ENCODE results near the gene NDEL1. TPM values are rescaled to one million over a fixed set of nuclear protein-coding genes. Genes with fewer than 3 reads are reported as not detected.

NDEL1 gene
- 23.0 and 54.9 TPM in 2 replicates for total RNA-seq

GRCh38 chr17:8435245-8436168 is at the start of gene NDEL1:
Gene NDEL1 (plus strand): TSS chr17:8435884. CDS start chr17:8444272, 8,388 bp downstream.

GRCh38 chr17:8397636-8398035 is 38.0 kb upstream of the NDEL1 start, which contains the start of gene RNF222:
Gene RNF222 (minus strand): TSS chr17:8397827. CDS start chr17:8393461, 4,366 bp downstream.

Other genes with a start within 250 kb of the NDEL1 start
- gene BORCS6, start 245.7 kb upstream of the NDEL1 start, total RNA-seq = 9.3 and 10.8 TPM in 2 replicates
- 23.2 and 37.6 TPM in 2 replicates for gene AURKB, start 225.3 kb upstream of the NDEL1 start, total RNA-seq
- 5.3 and 14.3 TPM in 2 replicates for gene CTC1, start 187.8 kb upstream of the NDEL1 start, total RNA-seq
- gene PFAS, start 186.6 kb upstream of the NDEL1 start, total RNA-seq = 18.9 and 28.9 TPM in 2 replicates
- gene RANGRF, start 147.2 kb upstream of the NDEL1 start, total RNA-seq = 7.8 and 8.8 TPM in 2 replicates
- 0.32 and 0.94 TPM in 2 replicates for gene SLC25A35, start 140.5 kb upstream of the NDEL1 start, total RNA-seq
- gene ARHGEF15, start 125.6 kb upstream of the NDEL1 start, total RNA-seq = 29.5 and 30.0 TPM in 2 replicates
- not detected in 2 replicates for gene ODF4, start 96.0 kb upstream of the NDEL1 start, total RNA-seq
- 2,945 and 3,888 TPM in 2 replicates for gene RPL26, start 52.7 kb upstream of the NDEL1 start, total RNA-seq
- under 0.01 TPM in 1 of 2 replicates, not detected in the other for gene RNF222, start 38.1 kb upstream of the NDEL1 start, total RNA-seq
- 120 and 416 TPM in 2 replicates for gene MYH10, start 194.8 kb downstream of the NDEL1 start, total RNA-seq

Data from bladder microvascular endothelial cell (primary cell).